T-cell (primary cell): Measurements from ENCODE around the gene INS. TPM values are rescaled to one million over a fixed set of nuclear protein-coding genes. Genes with fewer than 3 reads are reported as not detected.
"Not testable (repeated sequence)": the region's sequence is repeated elsewhere in the genome, so short reads cannot be mapped to it uniquely, and the experiment has no call there.

Experiments used
- ATAC-seq, 4 experiments: fragments of 200-7000 bp in 3 of 4; fragments of 150-1000 bp in 1 of 4; cut with Tn5 transposase; replicated peaks in 1 of 4; 1 replicate in 3 of 4; 2 replicates in 1 of 4; pipeline ENCODE4 v1.10.0; 2021; ENCODE audit warnings: moderate library complexity in 3 of 4, mild to moderate bottlenecking in 2 of 4, moderate number of reproducible peaks in 1 of 4
- CTCF ChIA-PET, 2 donors: fragments of 300-600 bp; sonication (Branson Sonifier 250); formaldehyde crosslinking; loops; one replicate each; lab custom pipeline; 2022; ENCODE audit warnings: antibody characterized with exemption in 2 of 2; lab: Charles Lee
- POLR2A ChIA-PET, 2 donors: fragments of 300-600 bp; sonication (Branson Sonifier 250); formaldehyde crosslinking; loops; one replicate each; lab custom pipeline; 2022; ENCODE audit warnings: antibody characterized with exemption in 2 of 2; lab: Charles Lee
- DNase-seq, 35 experiments: peaks; one replicate each; pipeline versions ENCODE4 v3.0.0 to v3.0.0-alpha.2; 2013 to 2023
- H3K27ac ChIP-seq: one replicate; pipeline ENCODE4 v1.5.1; 2013; ENCODE audit warnings: low read length
- H3K27me3 ChIP-seq, 2 experiments: replicated peaks in 1 of 2; 1 replicate in 1 of 2; 2 replicates in 1 of 2; pipeline versions ENCODE4 v1.6.1 to v1.7.0; 2013; ENCODE audit warnings: low read length in 1 of 2, mixed read lengths in 1 of 2; ENCODE audit not compliant: control insufficient read depth in 2 of 2, insufficient read depth in 2 of 2; ENCODE audit errors: extremely low read depth in 1 of 2
- H3K36me3 ChIP-seq, 2 donors: 1 replicate in 1 of 2; 2 replicates in 1 of 2; pipeline versions ENCODE4 v1.6.1 to v1.7.0; 2013; ENCODE audit warnings: low read length in 1 of 2; ENCODE audit not compliant: control insufficient read depth in 2 of 2, insufficient read depth in 1 of 2; ENCODE audit errors: extremely low read depth in 1 of 2
- H3K4me1 ChIP-seq, 2 experiments: 1 replicate in 1 of 2; 2 replicates in 1 of 2; pipeline versions ENCODE4 v1.6.1 to v1.7.0; 2013; ENCODE audit warnings: low read length in 2 of 2, mixed read lengths in 1 of 2; ENCODE audit not compliant: insufficient read depth in 2 of 2, control insufficient read depth in 1 of 2; ENCODE audit errors: extremely low read depth in 1 of 2
- H3K4me3 ChIP-seq, 2 donors: 1 replicate in 1 of 2; 2 replicates in 1 of 2; pipeline versions ENCODE4 v1.5.1 to v1.7.0; 2013; ENCODE audit warnings: mild to moderate bottlenecking in 2 of 2, low read length in 1 of 2, moderate library complexity in 1 of 2; ENCODE audit not compliant: control insufficient read depth in 1 of 2; ENCODE audit errors: extremely low read depth in 1 of 2
- H3K9me3 ChIP-seq: 2 replicates; pipeline ENCODE4 v1.7.0; 2013
- H3K27ac Mint-ChIP-seq, 2 donors: one replicate each; pipeline ENCODE4 v1.8.0; 2020 to 2021; ENCODE audit warnings: mild to moderate bottlenecking in 2 of 2, mixed read lengths in 2 of 2
- H3K27me3 Mint-ChIP-seq, 2 donors: one replicate each; pipeline ENCODE4 v1.8.0; 2021 to 2022; ENCODE audit warnings: mixed read lengths in 2 of 2
- H3K36me3 Mint-ChIP-seq: one replicate; pipeline ENCODE4 v1.8.0; 2021; ENCODE audit warnings: mixed read lengths
- H3K4me1 Mint-ChIP-seq, 3 donors: one replicate each; pipeline ENCODE4 v1.8.0; 2020 to 2022; ENCODE audit warnings: mixed read lengths in 3 of 3, mild to moderate bottlenecking in 1 of 3
- H3K4me3 Mint-ChIP-seq, 3 donors: one replicate each; pipeline ENCODE4 v1.8.0; 2020 to 2022; ENCODE audit warnings: mild to moderate bottlenecking in 3 of 3, mixed read lengths in 3 of 3, moderate library complexity in 3 of 3
- H3K9me3 Mint-ChIP-seq, 3 donors: one replicate each; pipeline ENCODE4 v1.8.0; 2020 to 2022; ENCODE audit warnings: mixed read lengths in 3 of 3
- WGBS: methylation state at CpG from one replicate; pipeline ENCODE4 v1.1.5; 2013; ENCODE audit warnings: missing lambda C conversion rate; ENCODE audit not compliant: insufficient coverage; 5-methylcytosine and 5-hydroxymethylcytosine counted together
- total RNA-seq, 35 experiments: library from RNA in 6 of 35; stranded (reverse) in 6 of 35; fragments of 120-200 nt in 1 of 35; gene quantifications; one replicate each; pipeline versions ENCODE4 v1.2.1 to v1.2.4 and lab custom pipeline; 2013 to 2026

Gene INS
- total RNA-seq, 5 donors from 2014 or later (not counting 1 experiment from before 2014, with no cell fraction given): 0.53 to 0.82 TPM; not detected in 3

- Mint-ChIP-seq H3K4me3 (no peak overlapping the region), H3K27ac (no peak overlapping the region), H3K36me3 (no peaks in the 10 kb centered on the region), H3K27me3 (peaks cover 10 to 15% of the 10 kb centered on the region in 2 donors), H3K4me1 (peaks cover 2 to 14% (median 10%) of the 10 kb centered on the region in 3 donors), H3K9me3 (no peaks in the 10 kb centered on the region)
- H3K36me3 ChIP-seq: no peaks in the 10 kb centered on the region
- 38% methylated on average over 19 of the region's 24 CpGs for WGBS
- no peaks in the 10 kb centered on the region for H3K9me3 ChIP-seq
- H3K4me1 ChIP-seq: peaks cover 0 to 26% of the 10 kb centered on the region in 2 experiments
- no peak overlapping the region for H3K27ac ChIP-seq
- POLR2A ChIA-PET: no interaction called here
- no peak overlapping the region for H3K4me3 ChIP-seq
- H3K27me3 ChIP-seq: peaks cover 0 to 42% of the 10 kb centered on the region in 2 experiments
- DNase-seq (peak in 28 of 35 experiments; percentile 6 to 64 (median 38)), ATAC-seq (no peak)
- CTCF ChIA-PET: interaction anchor here in 1 of 2 donors (0.6 kb wide), 1 partner anchor 12 kb away, joined by 3 read pairs; no protein-coding TSS in a partner anchor
Measured at GRCh38 chr11:2194877-2195755, 34.1 kb upstream of the INS start.

GRCh38 chr11:2193888-2194595 lies 33.0 kb upstream of the INS start:
- POLR2A ChIA-PET, DNase-seq, H3K27ac Mint-ChIP-seq, ATAC-seq, H3K4me3 ChIP-seq, H3K9me3 ChIP-seq, H3K9me3 Mint-ChIP-seq, H3K36me3 Mint-ChIP-seq, H3K36me3 ChIP-seq, H3K27ac ChIP-seq, H3K4me3 Mint-ChIP-seq: not testable (repeated sequence)
- 78% methylated on average over 12 of the region's 20 CpGs for WGBS
- Mint-ChIP-seq H3K4me1 (peaks cover 2 to 14% (median 10%) of the 10 kb centered on the region in 3 donors), H3K27me3 (peaks cover 14 to 15% of the 10 kb centered on the region in 2 donors)
- CTCF ChIA-PET: interaction anchor here in 1 of 2 donors (0.6 kb wide), 1 partner anchor 11 kb away, joined by 3 read pairs; no protein-coding TSS in a partner anchor
- peaks cover 0 to 24% of the 10 kb centered on the region in 2 experiments for H3K4me1 ChIP-seq
- H3K27me3 ChIP-seq: peaks cover 0 to 46% of the 10 kb centered on the region in 2 experiments

GRCh38 chr11:2193099-2193887 lies 32.3 kb upstream of the INS start:
- CTCF ChIA-PET: no interaction called here
- 91% methylated on average over 22 of the region's 26 CpGs for WGBS
- H3K27ac Mint-ChIP-seq: no peak overlapping the region
- H3K4me3 Mint-ChIP-seq: no peak overlapping the region
- ATAC-seq (no peak), DNase-seq (no peak)
- POLR2A ChIA-PET: no interaction called here
- H3K36me3 Mint-ChIP-seq: no peaks in the 10 kb centered on the region
- no peaks in the 10 kb centered on the region for H3K36me3 ChIP-seq
- H3K9me3 Mint-ChIP-seq: no peaks in the 10 kb centered on the region
- H3K27ac ChIP-seq: no peak overlapping the region
- H3K4me1 ChIP-seq: peaks cover 0 to 21% of the 10 kb centered on the region in 2 experiments
- peaks cover 2 to 14% (median 10%) of the 10 kb centered on the region in 3 donors for H3K4me1 Mint-ChIP-seq
- H3K27me3 ChIP-seq: peaks cover 0 to 48% of the 10 kb centered on the region in 2 experiments
- H3K27me3 Mint-ChIP-seq: peaks cover 14 to 18% of the 10 kb centered on the region in 2 donors
- no peaks in the 10 kb centered on the region for H3K9me3 ChIP-seq
- H3K4me3 ChIP-seq: no peak overlapping the region

- Mint-ChIP-seq H3K27me3 (peaks cover 14 to 18% of the 10 kb centered on the region in 2 donors), H3K4me3 (no peak overlapping the region), H3K36me3 (no peaks in the 10 kb centered on the region), H3K27ac (no peak overlapping the region), H3K9me3 (no peaks in the 10 kb centered on the region), H3K4me1 (peaks cover 2 to 14% (median 10%) of the 10 kb centered on the region in 3 donors)
- POLR2A ChIA-PET: no interaction called here
- ATAC-seq (no peak), DNase-seq (no peak)
- no peak overlapping the region for H3K4me3 ChIP-seq
- no peaks in the 10 kb centered on the region for H3K9me3 ChIP-seq
- no peaks in the 10 kb centered on the region for H3K36me3 ChIP-seq
- H3K27me3 ChIP-seq: peaks cover 0 to 55% of the 10 kb centered on the region in 2 experiments
- H3K4me1 ChIP-seq: peaks cover 0 to 16% of the 10 kb centered on the region in 2 experiments
- WGBS: 79% methylated on average over 10 of the region's 10 CpGs
- H3K27ac ChIP-seq: no peak overlapping the region
- CTCF ChIA-PET: no interaction called here
Measured at GRCh38 chr11:2192435-2192834, 31.4 kb upstream of the INS start.

- peaks cover 0 to 15% of the 10 kb centered on the region in 2 experiments for H3K4me1 ChIP-seq
- H3K27me3 ChIP-seq: peaks cover 0 to 60% of the 10 kb centered on the region in 2 experiments
- no peaks in the 10 kb centered on the region for H3K9me3 ChIP-seq
- Mint-ChIP-seq H3K27ac (no peak overlapping the region), H3K27me3 (peaks cover 14 to 18% of the 10 kb centered on the region in 2 donors), H3K36me3 (no peaks in the 10 kb centered on the region), H3K4me3 (no peak overlapping the region), H3K9me3 (no peaks in the 10 kb centered on the region), H3K4me1 (peaks cover 0 to 10% (median 7%) of the 10 kb centered on the region in 3 donors)
- ATAC-seq (no peak), DNase-seq (no peak)
- 75% methylated on average over 5 of the region's 7 CpGs for WGBS
- ChIA-PET POLR2A (no interaction called here), CTCF (no interaction called here)
- no peaks in the 10 kb centered on the region for H3K36me3 ChIP-seq
- H3K27ac ChIP-seq: no peak overlapping the region
- no peak overlapping the region for H3K4me3 ChIP-seq
Measured at GRCh38 chr11:2191883-2192282, 30.9 kb upstream of the INS start.
